ENCODE measurements around the gene FXYD5.

GRCh38 chr19:35119578-35120155 lies 34.9 kb upstream of the FXYD5 start:
- TF ChIP-seq POLR2A (IDR thresholded peaks at IDR 0.05; ENCODE audit: low read depth, low read length) (no peak), POLR2AphosphoS5 (IDR thresholded peaks at IDR 0.05; ENCODE audit: low read depth, low read length) (no peak)
